GM21381 (cell line): ENCODE results near the gene TWIST2.

Source experiments
- ATAC-seq: cut with Tn5 transposase; IDR thresholded peaks from one replicate; pipeline ENCODE4 v1.9.1; 2021; ENCODE audit warnings: mild to moderate bottlenecking, moderate library complexity; ENCODE audit not compliant: unreplicated experiment

The TWIST2 gene

DNA sequence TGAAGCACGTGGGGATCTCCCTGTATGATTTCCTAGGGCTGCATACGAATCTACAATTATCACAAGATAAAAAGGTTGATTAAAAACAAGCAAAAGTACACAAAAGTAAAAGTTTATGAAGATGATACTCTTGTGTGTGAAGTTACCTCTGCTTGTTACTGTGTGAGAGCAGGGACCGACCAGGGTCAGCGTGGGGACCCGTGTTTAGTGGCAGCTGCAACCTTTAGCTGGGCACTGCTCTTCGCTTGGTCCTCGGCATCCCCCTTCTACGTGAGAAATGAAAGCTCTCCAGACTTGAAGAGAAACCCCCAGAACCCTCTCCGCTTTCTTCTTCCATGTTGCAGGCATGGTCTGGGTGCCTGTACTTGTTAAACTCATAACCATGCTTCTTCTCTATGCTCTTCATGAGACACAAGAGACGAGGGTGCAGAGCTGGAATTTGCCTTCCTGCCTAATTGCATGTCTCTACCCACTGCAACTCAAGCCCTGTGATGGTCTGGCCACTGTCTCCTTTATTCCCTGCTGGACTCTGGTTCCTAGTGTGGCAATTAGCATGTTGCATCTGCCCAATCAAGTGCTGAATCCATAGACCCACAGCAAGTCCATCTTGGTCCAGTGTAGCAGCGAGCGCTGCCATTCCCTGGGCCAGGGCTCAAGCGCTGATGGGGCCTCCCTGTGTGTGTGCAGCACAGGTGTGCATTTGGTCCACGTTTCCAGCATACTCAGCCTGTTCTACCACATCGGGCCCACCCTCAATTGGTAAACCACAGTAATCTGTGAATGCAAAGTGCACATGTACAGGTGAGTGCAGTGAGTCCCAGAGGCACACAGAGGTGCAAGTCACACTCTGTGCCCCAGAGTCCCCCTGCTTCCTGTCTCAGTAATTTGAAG, 88.5 kb downstream of the TWIST2 start:
- no peak for ATAC-seq

DNA sequence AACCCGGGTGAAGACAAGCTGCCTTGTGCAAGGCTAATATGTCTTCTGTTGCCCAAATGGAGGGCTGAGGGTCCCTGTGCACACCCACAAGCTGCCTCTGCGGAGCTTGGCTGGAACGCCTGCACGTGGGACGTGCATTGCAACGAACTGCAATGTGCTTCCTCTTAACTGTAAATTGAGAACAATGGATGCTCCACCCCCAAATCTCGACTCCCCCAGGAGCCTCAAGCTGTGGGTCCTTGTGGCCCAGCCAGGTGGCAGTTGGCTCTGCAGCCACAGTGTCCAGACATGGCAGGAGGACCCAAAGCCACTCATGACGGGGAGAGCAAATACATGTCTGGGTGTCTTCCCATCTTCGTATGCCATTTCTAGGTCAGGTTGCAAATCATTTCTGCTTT, 90.1 kb downstream of the TWIST2 start:
- no peak for ATAC-seq

DNA sequence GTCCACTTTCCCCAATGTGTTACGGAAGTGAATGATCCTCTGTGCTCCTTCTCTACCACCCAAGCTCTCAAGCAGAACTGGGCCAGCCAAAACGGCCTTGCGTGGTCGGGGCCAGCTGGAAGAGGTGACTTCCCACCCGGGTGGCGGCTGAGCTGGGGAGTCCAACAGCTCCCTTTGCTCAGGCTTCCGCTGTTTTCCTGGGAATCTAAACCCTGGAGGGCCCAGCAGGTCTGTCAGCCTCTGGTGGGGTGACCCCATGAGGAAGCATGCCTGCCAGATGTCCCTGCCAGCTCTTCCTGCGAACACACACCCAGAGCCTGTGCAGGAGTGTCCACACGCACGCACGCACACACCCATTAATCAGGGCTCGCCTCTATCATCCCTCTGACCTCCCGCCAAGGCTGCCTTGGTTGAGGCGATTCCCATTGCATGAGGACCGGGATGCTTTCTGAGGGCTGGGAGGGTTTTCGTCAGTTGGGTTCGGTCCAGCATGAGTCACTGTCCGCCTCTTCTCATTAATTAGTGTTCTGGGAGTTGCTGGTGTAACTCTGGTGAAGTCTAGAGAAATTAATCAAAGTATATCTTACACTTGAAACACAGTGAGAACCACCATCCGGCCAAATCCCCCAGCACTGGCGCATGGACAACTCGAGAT, 90.6 kb downstream of the TWIST2 start:
- no peak for ATAC-seq

DNA sequence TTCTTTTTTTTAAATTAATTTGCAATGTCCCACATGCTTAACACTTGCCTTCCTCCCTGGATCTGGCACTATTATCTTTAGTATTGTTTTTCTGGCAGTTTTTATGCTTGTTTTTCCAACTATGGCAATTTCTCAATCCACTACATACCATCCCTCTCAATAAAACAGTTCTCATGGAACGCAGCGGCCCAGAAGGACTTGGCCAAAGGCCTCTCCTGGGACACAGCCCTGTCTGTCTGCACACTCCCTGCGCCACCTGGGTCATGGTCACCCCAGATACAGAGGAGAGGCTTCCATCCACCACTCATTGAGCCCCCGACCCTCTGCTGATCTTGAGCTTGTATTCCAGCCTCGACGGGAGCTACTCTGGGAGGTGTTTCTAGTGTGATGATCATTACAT, 91.2 kb downstream of the TWIST2 start:
- ATAC-seq, result no peak

DNA sequence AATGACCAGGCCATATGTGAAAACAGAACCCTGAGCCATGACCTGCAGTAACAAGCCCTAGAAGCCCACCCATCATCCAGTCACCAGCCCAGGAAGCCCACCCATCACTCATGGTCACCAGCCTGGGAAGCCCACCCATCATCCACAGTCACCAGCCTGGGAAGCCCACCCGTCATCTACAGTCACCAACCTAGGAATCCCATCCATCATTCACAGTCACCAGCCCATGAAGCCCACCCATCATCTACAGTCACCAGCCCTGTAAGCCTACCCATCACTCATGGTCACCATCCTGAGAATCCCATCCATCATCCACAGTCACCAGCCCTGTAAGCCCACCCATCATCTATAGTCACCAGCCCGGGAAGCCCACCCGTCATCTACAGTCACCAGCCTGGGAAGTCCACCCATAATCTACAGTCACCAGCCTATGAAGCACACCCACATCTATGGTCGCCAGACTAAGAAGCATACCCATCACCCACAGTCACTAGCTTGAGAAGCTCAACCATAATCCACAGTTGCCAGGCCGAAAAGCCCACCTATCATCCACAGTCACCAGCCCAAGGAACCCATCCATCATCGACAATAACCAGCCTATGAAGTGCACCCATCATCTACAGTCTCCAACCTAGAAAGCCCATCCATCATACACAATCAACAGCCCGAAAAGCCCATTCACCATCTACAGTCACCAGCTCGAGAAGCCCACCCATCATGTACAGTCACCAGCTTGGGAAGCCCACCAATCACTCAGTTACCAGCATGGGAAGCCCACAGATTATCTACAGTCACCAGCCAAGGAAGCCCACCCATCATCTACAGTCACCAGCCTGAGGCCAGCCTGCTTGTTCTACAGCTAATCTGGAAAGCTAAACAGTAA, 91.9 kb downstream of the TWIST2 start:
- no peak for ATAC-seq

DNA sequence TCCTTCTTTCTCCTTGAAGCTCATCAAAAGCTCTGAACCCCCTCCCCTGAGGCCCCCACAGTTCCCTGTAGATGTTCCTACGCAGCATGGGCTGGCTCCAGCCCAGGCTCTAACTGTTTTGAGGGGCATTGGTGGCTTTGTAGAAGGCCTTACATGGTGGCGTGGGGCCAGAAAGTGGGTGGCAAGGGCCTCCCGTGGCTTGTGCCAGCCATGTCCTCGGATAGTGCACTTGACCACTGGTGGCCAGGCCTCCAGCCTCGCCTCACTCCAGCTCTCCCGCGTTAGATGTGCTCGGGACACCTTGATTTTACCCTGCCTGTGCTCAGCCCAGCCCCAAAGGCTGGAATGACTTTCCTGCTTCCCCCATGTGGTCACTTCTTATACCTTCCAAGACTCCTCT, 92.9 kb downstream of the TWIST2 start:
- no peak for ATAC-seq

DNA sequence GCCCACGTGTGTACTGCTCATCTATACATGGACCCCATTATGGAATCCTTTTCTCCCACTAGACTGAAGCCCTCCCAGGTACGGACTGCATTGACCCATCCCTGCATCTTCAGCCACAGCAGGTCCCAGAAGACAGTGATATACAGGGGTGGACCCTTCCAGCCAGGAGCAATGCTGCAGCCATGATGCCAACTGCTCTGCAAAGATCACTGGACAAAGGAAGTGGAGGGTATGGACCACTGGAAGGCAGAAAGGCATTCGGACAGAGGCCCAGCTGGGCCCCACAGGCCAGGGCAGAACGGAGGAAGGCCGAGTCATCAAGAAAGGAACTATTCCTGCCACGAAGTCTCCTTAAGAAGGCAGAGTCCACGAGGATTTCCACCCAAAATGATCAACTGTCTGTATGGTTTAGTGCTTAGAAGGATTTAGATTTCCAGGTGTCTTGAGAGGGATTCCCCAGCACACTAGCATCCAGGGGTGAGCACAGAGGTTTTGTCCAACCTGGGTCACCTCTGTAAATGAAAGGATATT, 93.4 kb downstream of the TWIST2 start:
- ATAC-seq, result no peak

DNA sequence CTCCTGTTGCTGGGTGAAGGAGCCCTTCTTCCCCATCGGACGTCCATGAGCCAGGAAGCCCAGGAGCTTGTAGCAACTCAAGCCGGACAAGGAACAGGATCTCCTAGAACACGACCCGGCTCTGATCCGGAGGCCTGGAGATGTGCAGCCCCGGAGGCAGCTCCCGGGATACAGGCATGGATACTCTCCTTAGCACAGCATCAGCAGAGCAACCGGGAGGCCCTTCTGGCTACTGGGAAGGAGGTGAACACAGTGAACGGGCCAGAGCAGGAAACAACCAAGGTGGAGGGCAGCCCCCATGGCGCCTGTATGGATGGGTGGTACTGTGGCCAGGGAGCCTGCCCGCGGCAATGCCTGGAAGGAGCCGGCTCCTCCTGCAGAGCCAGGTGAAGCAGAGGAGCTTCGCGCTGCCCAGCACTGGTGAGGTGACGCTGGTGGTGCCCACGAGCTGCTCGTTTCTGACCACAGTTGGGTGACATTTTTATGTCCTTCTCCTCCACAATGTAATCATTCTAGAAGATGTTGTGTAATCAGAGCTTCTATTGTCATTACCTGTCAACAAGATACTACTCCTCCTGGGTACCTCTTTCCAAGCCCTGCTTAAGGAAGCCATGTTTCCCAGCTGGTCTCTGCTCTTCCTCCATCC, 94.3 kb downstream of the TWIST2 start:
- ATAC-seq, result no peak

DNA sequence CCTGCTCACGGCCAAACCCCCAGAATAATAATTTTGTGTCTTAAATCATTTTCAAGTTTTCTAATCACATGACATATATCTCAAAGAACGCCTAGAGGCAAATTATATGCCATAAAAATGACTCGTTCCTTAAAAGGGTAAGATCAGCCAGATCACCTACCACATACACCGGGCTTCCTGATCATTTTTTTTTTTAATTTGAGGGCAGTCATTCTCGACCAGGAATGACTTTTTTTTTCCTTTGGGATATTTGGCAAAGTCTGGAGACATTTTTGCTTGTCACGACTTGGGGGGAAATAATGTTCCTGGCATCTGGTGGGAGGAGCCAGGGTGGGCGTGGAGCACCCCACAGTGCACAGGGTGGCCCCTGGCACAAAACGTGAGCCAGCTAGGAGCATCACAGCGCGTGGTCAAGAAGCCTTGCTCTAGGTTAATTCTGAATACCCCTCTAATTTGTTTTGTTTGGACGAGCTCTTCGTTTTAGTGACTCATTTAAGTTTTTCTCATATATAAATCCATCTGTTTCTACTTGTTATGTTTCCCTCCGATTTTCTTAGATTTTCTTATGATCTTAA, 94.9 kb downstream of the TWIST2 start:
- no peak for ATAC-seq

DNA sequence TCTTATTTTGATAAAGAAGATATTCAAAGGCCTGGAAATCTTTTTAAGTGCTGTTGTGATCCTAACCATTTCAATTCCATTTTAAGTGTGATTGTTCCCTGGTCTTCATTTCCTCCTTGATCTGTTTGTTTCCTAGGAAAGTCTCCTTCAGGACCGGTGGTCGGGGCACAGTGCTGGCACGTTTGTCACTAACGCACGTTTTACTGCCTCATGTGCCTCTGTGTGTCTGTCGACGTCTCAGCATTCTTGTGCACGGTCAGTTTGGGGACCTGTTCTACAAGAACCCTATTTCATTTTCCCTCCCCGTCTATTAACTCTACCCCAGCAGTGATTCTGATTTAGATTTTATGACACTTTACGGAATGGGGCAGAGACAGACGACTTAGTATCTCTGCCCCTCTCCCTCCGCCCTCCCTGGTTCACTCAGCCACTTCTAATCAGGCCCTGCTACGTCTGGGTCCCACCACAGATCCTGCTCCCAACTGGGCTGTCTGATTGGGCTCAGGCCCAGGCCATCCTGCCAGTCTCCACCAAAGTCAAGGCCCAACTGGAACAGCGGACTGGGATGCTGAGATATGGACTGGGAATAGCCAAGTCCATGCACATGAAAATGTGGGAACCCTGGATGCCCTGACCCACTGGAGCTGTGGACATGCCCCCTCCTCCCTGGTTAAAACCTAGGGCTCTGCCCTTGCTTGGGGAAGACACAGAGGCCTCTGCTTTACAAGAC, 95.6 kb downstream of the TWIST2 start:
- ATAC-seq, result no peak

DNA sequence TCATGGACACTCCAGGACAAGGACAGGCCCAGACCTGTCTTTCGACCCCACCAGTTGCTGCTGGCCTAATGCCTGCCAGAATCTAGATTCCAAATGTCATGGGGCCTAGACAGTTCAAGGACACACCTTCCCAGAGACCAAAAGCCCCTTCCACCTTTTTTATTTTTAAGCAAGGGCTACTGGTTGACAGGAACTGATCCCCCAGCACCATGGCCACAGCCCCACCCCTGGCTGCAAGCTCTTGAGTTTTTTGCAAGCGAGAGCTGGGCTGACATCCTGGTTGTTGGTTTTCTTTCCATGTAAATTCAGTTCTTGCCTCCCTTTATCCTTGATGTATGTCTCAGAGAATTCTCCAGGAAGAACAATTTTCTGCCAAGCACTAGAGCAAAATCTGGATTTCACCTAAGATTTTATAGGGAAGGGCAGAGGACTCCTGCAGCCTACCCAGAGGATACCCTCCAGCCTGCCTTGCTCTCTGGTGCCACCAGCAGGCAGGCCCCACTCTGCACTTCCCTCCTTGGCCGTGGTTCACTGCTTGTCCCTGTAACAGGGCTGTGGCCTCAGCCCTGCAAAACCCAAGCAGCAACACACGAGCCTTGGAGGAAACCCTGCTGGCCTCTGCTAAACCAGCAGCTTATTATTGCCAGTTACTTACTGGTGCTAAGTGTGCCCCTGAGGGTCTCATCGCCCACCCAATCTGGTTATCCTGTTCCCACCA, 97.7 kb downstream of the TWIST2 start:
- ATAC-seq, result no peak

DNA sequence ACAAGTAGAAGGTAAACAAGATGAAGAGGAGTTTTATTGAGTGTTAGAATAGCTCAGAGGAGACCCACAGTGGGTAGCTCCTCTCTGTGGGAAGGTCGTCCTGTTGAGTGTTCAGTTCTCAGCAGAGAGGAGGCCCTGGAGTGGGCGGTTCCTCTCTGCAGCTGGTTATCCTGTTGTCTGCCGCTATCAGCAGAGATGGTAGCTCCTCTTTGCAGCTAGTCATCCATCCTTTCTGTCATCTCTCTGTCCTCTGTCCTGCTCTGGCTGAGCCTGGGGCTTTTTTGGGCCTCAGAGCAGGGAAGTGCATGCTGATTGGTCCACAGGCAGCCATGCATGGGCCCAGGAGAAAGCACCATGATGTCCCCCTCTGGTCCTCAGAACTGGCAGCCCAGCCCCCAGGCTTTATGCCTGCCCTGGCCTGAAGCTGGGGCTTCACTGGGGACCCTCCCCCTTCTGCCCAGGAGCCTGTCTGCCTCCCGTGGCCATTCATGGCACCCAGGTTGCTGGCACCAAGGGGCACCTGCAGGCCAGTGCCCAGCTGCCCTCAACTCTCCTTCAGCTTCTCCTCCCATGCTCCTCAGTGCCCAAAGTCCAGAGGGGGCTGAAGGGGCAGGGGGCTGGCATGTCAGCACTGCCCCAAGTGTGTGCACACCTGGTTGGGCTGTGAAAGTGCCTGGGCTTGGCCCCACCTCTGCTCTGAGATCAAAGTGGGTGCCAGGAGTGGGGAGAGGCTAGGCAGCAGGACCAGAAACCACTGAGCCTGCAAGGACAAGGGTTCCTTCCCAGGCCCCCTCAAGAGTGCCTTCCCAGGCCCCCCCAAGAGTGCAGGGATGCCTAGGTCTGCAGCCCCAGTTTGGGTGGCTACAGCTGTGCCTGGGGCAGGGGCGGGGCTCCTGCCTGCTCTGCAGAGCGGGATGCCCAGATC, 98.7 kb downstream of the TWIST2 start:
- ATAC-seq, result no peak

DNA sequence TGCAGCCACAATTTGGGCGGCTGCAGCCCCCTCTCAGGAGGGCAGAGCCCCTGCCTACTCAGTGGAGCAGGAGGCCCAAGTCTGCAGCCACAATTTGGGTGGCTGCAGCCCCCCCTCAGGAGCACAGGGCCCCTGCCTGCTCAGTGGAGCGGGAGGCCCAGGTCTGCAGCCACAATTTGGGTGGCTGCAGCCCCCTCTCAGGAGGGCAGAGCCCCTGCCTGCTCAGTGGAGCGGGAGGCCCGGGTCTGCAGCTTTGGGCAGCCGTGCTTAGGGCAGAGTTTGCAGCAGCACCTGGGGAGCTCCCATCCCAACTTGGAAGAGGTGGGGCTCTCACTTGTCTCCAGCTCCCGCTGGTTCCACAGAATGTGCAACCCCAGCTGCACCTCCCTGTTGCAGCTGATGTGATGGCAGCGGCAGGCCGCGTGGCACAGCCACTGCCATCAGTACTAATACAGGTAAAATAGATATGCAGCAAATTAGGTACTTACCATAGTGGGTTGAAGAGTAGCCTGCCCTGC, 99.4 kb downstream of the TWIST2 start:
- no peak for ATAC-seq

DNA sequence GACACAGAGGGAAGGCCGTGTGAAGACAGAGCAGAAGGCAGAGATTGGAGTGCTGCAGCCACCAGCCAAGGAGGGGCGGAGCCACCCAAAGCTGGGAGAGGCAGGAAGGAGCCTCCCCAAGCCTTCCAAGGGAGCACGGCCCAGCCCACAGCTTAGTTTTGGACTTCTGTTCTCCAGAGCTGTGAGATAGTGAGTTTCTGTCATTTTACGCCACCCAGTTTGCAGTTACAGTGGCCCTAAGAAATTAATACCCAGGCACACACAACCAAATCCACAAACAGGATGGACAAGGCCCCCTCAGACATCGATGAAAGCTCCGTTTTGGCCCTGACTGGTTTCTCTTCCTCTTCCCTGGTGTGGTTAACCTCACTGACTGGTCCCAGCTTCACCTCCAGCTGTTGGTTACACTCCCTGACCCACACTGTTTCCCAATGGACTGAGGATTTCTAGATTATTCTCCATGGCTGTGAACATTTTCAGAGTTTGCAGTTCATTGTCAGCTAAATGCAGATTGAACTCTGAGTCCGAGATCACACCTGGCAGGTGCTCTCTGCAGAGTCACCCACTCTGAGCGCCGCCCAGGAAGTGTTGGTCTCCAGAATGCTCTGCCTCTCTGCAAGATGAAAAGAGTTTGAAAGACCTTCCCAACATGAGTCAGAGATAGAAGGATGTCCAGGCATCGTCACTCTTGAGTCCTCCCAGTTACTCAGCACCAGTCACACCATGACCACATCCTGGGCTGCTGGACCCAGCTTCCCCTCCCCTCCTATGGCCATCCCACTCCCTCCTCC, 100.2 kb downstream of the TWIST2 start:
- no peak for ATAC-seq

DNA sequence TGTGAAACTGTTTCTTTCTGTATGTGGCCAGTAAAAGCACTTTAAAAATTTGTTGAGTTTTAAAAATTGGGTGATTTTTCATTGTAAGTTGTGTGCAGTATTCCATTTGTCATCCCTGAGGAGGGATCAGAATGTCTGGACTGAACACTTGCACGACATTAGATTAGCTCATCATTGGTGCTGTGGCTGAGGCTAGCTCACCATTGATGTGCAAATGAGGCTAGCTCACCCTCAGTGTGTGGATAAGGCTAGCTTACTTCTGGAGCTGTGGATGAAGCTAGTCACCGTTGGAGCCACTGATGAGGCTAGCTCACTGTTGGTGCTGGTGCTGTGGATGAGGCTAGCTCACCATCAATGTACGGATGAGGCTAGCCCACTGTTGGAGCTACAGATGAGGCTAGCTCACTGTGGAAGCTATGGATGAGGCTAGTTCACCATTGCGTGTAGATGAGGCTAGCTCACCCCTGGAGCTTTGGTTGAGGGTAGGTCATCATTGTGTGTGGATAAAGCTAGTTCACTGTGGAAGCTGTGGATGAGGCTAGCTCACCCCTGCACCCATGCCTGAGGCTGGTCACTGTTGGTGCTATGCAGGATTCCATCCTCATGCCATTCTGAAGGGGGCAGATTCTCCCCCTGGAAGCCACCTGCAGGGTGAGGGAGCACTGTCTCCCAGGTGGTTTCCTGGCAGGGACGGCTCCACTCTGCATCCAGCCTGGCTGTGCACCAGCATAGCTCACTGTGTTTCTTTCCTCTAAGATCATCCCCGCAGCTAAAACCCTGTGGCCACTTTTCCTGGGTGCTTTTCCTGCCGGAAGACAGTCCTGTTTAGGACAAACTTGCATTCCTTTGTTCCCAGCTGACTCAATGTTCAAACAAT, 101.1 kb downstream of the TWIST2 start:
- no peak for ATAC-seq
